ENCODE data around the gene ZNF865. TPM values are rescaled to one million over a fixed set of nuclear protein-coding genes. Genes with fewer than 3 reads are reported as not detected.

The ZNF865 gene
- total and polyA plus RNA-seq, 10 of the 15 experiments (the other 5 are each of a cell fraction or from before 2014, with no cell fraction given), result 0.02 to 18.3 (median 0.90) TPM

GRCh38 chr19:55620410-55621204 lies 15.2 kb downstream of the ZNF865 start:
- no peak for DNase-seq (ENCODE audit: low read depth, low spot score)
- no peaks in the 10 kb centered on the region for H3K79me2 ChIP-seq (ENCODE audit: control insufficient read depth, insufficient read depth, low read length)
- no peaks in the 10 kb centered on the region; the same call in 1 of the 3 replicates for H3K9me3 ChIP-seq (replicated peaks; ENCODE audit: control insufficient read depth, insufficient read depth, low read length)
- CTCF ChIA-PET, result interaction anchor here (1.1 to 2.2 kb wide), 2 partner anchors 11 to 15 kb away, joined by 6 to 7 read pairs; partner anchors contain the start of gene ZNF865
- SMC1A ChIA-PET (ENCODE audit: uncharacterized antibody, unreplicated experiment), result interaction anchor here (1.4 kb wide), 1 partner anchor 14 kb away, joined by 5 read pairs; no protein-coding TSS in a partner anchor
- FAIRE-seq, result no peak
- no TSS peak for BruUV-seq (replicated peaks)
- TF ChIP-seq POLR2A (IDR thresholded peaks at IDR 0.05; ENCODE audit: low read depth, low read length) (peak; percentile 37; the same call in 1 of the 2 replicates), E4F1 (IDR thresholded peaks at IDR 0.05; ENCODE audit: borderline replicate concordance, partially characterized antibody) (no peak), TBL1XR1 (IDR thresholded peaks at IDR 0.05; ENCODE audit: low read depth, low read length) (no peak), KLF5 (IDR thresholded peaks at IDR 0.05; ENCODE audit: partially characterized antibody) (no peak), STAT3 (IDR thresholded peaks at IDR 0.05; ENCODE audit: low read depth, low read length) (no peak)
- H3K27me3 ChIP-seq (replicated peaks in 1 of 2; ENCODE audit: control insufficient read depth in 2 of 2, insufficient read depth in 2 of 2, low read length in 1 of 2), result no peaks in the 10 kb centered on the region
- intact Hi-C loops (cut with micrococcal nuclease; ENCODE audit: unreplicated experiment) (no loop called here), in situ Hi-C loops (cut with MboI) (no loop called here)
- H3K9ac ChIP-seq (ENCODE audit: control insufficient read depth, insufficient read depth, low read length), result no peak overlapping the region
- H3K27ac ChIP-seq (ENCODE audit: control insufficient read depth, insufficient read depth), result no peak overlapping the region
- H3K4me3 ChIP-seq, result no peak overlapping the region
- no peak overlapping the region for H2AFZ ChIP-seq (ENCODE audit: control insufficient read depth, low read depth, low read length)
- POLR2A ChIA-PET, result no interaction called here
- 93% methylated on average over 11 of the region's 12 CpGs for WGBS (ENCODE audit: insufficient coverage, insufficient replicate concordance, low lambda C conversion rate, missing lambda C conversion rate)
- H4K20me1 ChIP-seq (ENCODE audit: control insufficient read depth, insufficient read depth), result no peaks in the 10 kb centered on the region
- RAD21 ChIA-PET (ENCODE audit: unreplicated experiment), result interaction anchor here (1.0 kb wide), 1 partner anchor 15 kb away, joined by 3 read pairs; the partner anchor contains the start of gene ZNF865
- 0 out of 2 replicates have a peak, but pooled peaks cover 3% of the 10 kb centered on the region for H3K4me1 ChIP-seq (ENCODE audit: control insufficient read depth, insufficient read depth, low read length)
- ATAC-seq, result no peak
- H3K36me3 ChIP-seq (ENCODE audit: control insufficient read depth in 2 of 2, insufficient read depth in 2 of 2, low read length in 1 of 2), result peaks cover 3 to 5% of the 10 kb centered on the region in 2 experiments; a peak in 3 of 4 replicates
- no peak overlapping the region for H3K4me2 ChIP-seq (ENCODE audit: control insufficient read depth, insufficient read depth)
